ENCODE measurements around the gene HEATR1. TPM values are rescaled to one million over a fixed set of nuclear protein-coding genes. Genes with fewer than 3 reads are reported as not detected.

HEATR1 gene
- total and polyA plus RNA-seq, 9 donors: 5.4 to 51.6 (median 25.0) TPM

DNA sequence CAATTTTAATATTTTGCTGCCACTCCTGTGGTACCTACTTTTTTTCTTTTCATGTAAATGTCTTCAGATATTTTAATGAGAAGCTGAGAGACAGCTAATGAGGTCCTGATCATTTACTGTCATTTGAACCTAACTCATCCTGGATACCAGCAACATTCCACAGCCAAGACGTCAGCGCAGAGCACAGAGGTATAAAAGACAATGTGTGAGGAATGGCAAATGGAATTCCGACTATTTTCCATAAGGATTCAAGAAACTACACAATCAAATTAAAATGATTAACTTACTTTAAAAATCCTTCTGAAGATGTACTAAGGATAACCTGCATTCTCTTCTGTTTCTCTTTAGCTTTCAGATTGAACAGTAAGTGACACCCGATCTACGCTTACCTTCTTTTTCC lies 38.8 kb downstream of the HEATR1 start:
- DNase-seq: no peak
- no peaks in the 10 kb centered on the region for H3K4me1 ChIP-seq (ENCODE audit: insufficient read depth)
- intact Hi-C loops (cut with DNase I): no loop called here
- H3K36me3 ChIP-seq: no peaks in the 10 kb centered on the region
- WGBS, 3 donors: 83 to 91% (median 87%) methylated on average over 5 of the region's 5 CpGs
- no peaks in the 10 kb centered on the region for H3K27me3 ChIP-seq
- H3K27ac ChIP-seq: no peak overlapping the region
- no peak overlapping the region for H3K4me3 ChIP-seq
- TF ChIP-seq POLR2A (IDR thresholded peaks at IDR 0.05) (no peak), EP300 (IDR thresholded peaks at IDR 0.05) (no peak)
- TF ChIP-seq, protein P1, sequence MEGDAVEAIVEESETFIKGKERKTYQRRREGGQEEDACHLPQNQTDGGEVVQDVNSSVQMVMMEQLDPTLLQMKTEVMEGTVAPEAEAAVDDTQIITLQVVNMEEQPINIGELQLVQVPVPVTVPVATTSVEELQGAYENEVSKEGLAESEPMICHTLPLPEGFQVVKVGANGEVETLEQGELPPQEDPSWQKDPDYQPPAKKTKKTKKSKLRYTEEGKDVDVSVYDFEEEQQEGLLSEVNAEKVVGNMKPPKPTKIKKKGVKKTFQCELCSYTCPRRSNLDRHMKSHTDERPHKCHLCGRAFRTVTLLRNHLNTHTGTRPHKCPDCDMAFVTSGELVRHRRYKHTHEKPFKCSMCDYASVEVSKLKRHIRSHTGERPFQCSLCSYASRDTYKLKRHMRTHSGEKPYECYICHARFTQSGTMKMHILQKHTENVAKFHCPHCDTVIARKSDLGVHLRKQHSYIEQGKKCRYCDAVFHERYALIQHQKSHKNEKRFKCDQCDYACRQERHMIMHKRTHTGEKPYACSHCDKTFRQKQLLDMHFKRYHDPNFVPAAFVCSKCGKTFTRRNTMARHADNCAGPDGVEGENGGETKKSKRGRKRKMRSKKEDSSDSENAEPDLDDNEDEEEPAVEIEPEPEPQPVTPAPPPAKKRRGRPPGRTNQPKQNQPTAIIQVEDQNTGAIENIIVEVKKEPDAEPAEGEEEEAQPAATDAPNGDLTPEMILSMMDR (IDR thresholded peaks at IDR 0.05): no peak
- no peaks in the 10 kb centered on the region for H3K9me3 ChIP-seq

DNA sequence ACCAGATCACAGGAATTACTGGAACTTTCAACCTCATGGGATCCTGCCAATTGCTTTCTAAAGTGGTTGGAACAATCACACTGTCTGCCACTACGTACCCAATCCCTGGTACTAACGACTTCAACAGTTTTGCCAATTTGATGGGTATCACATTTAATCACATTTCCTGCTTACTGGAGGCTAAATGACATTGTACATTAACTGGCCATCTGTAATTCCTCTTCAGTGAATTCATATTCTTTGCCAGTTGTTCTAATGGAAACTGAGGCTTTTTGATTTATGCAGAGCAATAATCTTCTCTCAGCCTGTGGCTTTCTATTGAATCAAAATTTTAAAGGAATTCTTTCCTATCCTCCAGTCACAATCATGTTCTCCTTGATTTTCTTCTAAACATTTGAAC lies 42.3 kb downstream of the HEATR1 start:
- no peak for DNase-seq
- no peaks in the 10 kb centered on the region for H3K36me3 ChIP-seq
- no peaks in the 10 kb centered on the region for H3K4me1 ChIP-seq (ENCODE audit: insufficient read depth)
- no peaks in the 10 kb centered on the region for H3K27me3 ChIP-seq
- WGBS, 3 donors: 85 to 92% (median 88%) methylated on average over 2 of the region's 2 CpGs
- TF ChIP-seq, protein P1 (IDR thresholded peaks at IDR 0.05): no peak
- TF ChIP-seq EP300 (IDR thresholded peaks at IDR 0.05) (no peak), POLR2A (IDR thresholded peaks at IDR 0.05) (no peak)
- intact Hi-C loops (cut with DNase I): no loop called here
- no peaks in the 10 kb centered on the region for H3K9me3 ChIP-seq
- H3K27ac ChIP-seq: no peak overlapping the region
- no peak overlapping the region for H3K4me3 ChIP-seq

DNA sequence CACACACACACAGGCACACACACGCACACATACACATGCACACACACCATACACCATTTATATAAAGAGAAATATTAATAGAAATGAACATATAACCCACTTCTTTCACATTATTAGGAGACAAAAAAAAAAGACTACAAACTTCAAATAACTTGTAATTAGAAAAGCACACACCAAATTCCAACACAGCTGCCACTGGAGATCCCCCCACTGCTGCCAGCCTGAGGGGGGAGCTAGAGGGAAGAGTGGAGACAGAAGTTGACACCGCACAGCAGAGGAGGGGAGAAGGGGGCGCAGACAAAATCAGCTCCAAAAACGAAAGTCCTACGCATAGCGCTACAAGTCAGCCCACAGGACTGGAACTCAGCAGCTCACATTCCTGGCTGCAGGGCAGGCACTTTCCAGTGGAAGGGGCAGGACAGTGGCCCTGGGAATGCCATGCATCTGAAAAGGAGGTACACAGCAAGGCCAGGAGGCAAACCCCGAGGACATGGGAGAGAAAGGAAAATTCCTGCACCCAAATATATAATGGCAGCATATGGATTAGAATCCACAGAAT lies 44.0 kb downstream of the HEATR1 start:
- intact Hi-C loops (cut with DNase I): no loop called here
- 92 to 95% (median 92%) methylated on average over 7 of the region's 7 CpGs for WGBS, 3 donors
- no peak for DNase-seq
- Histone ChIP-seq H3K4me1 (ENCODE audit: insufficient read depth) (no peaks in the 10 kb centered on the region), H3K9me3 (no peaks in the 10 kb centered on the region), H3K36me3 (no peaks in the 10 kb centered on the region), H3K27me3 (no peaks in the 10 kb centered on the region), H3K4me3 (no peak overlapping the region), H3K27ac (no peak overlapping the region)
- TF ChIP-seq POLR2A (IDR thresholded peaks at IDR 0.05) (no peak), EP300 (IDR thresholded peaks at IDR 0.05) (no peak)
- TF ChIP-seq, protein P1 (IDR thresholded peaks at IDR 0.05): no peak

DNA sequence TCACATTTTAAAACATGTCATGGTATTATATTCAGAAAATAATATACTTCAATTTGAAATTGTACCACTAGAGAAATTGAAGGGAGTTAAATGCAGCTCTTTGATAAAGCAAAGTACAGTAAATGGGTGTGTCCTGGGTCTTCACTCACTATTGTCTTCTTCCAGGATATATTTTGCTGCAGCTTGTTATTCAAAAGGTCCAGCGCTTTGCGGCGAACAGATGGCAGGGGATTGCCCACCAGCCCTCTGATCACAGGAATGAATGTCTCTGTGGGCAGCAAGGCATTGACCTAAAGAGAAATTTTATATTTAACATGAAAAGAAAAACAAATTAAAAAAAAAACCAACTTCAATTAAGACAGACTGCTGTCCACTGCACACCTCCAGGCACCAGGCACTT lies 45.5 kb downstream of the HEATR1 start:
- H3K27ac ChIP-seq: no peak overlapping the region
- DNase-seq: no peak
- intact Hi-C loops (cut with DNase I): no loop called here
- H3K9me3 ChIP-seq: no peaks in the 10 kb centered on the region
- H3K4me3 ChIP-seq: no peak overlapping the region
- WGBS, 3 donors: 95 to 98% (median 97%) methylated on average over 3 of the region's 3 CpGs
- no peaks in the 10 kb centered on the region for H3K4me1 ChIP-seq (ENCODE audit: insufficient read depth)
- no peak for TF ChIP-seq EP300 (IDR thresholded peaks at IDR 0.05)
- TF ChIP-seq POLR2A (IDR thresholded peaks at IDR 0.05): no peak
- TF ChIP-seq, protein P1 (IDR thresholded peaks at IDR 0.05): no peak
- no peaks in the 10 kb centered on the region for H3K27me3 ChIP-seq
- no peaks in the 10 kb centered on the region for H3K36me3 ChIP-seq

Measured in ovary (tissue), 9 donors.